MM.1S (cell line): ENCODE measurements around the gene B3GNT5.

Experiments
- DNase-seq: peaks from one replicate; pipeline ENCODE4 v3.0.0-alpha.2; 2015
- H2AFZ ChIP-seq: fragments of 300-600 bp; sonication (generic); 2 replicates; pipeline ENCODE4 v1.6.0; 2016; ENCODE audit warnings: antibody characterized with exemption, low read length
- H3F3A ChIP-seq: fragments of 300-600 bp; sonication (generic); 2 replicates; pipeline ENCODE4 v1.6.1; 2016; ENCODE audit warnings: mild to moderate bottlenecking, antibody characterized with exemption, low read length, moderate library complexity, mixed read lengths; ENCODE audit not compliant: insufficient read depth
- H3K27ac ChIP-seq: fragments of 300-600 bp; sonication (generic); 2 replicates; pipeline ENCODE4 v1.5.1; 2016; ENCODE audit warnings: mild to moderate bottlenecking, low read length
- H3K27me3 ChIP-seq: fragments of 300-600 bp; sonication (generic); replicated peaks from 2 replicates; pipeline ENCODE4 v1.6.0; 2016; ENCODE audit warnings: low read length; ENCODE audit not compliant: insufficient read depth
- H3K36me3 ChIP-seq: fragments of 300-600 bp; sonication (generic); replicated peaks from 2 replicates; pipeline ENCODE4 v1.6.1; 2016; ENCODE audit warnings: mild to moderate bottlenecking, low read length, mixed read lengths; ENCODE audit not compliant: insufficient read depth
- H3K4me1 ChIP-seq: fragments of 300-600 bp; sonication (generic); 2 replicates; pipeline ENCODE4 v1.6.1; 2016; ENCODE audit warnings: low read length, mixed read lengths
- H3K4me2 ChIP-seq: fragments of 300-600 bp; sonication (generic); 2 replicates; pipeline ENCODE4 v1.6.0; 2016; ENCODE audit warnings: low read depth, low read length
- H3K4me3 ChIP-seq: fragments of 300-600 bp; sonication (generic); 2 replicates; pipeline ENCODE4 v1.5.1; 2016; ENCODE audit warnings: low read length, mixed read lengths
- H3K79me2 ChIP-seq: fragments of 300-600 bp; sonication (generic); 2 replicates; pipeline ENCODE4 v1.6.1; 2016; ENCODE audit warnings: mixed run types, low read length, mixed read lengths
- H3K9ac ChIP-seq: fragments of 300-600 bp; sonication (generic); 2 replicates; pipeline ENCODE4 v1.6.1; 2016; ENCODE audit warnings: low read length, mixed read lengths
- H3K9me2 ChIP-seq: fragments of 300-600 bp; sonication (generic); replicated peaks from 2 replicates; pipeline ENCODE4 v1.6.1; 2016; ENCODE audit warnings: mild to moderate bottlenecking, low read length, mixed read lengths; ENCODE audit not compliant: insufficient read depth
- H3K9me3 ChIP-seq: fragments of 300-600 bp; sonication (generic); replicated peaks from 2 replicates; pipeline ENCODE4 v1.6.1; 2016; ENCODE audit warnings: mild to moderate bottlenecking, low read length, mixed read lengths; ENCODE audit not compliant: insufficient read depth
- H4K20me1 ChIP-seq: fragments of 300-600 bp; sonication (generic); 2 replicates; pipeline ENCODE4 v1.6.1; 2016; ENCODE audit warnings: mild to moderate bottlenecking, low read length, moderate library complexity, mixed read lengths; ENCODE audit not compliant: insufficient read depth
- CTCF ChIP-seq: fragments of 300-600 bp; sonication (generic); IDR thresholded peaks from 2 replicates; pipeline ENCODE4 v1.5.1; 2016; ENCODE audit warnings: antibody characterized with exemption, low read length, mixed read lengths
- EZH2 ChIP-seq: fragments of 300-600 bp; sonication (generic); optimal IDR thresholded peaks from 2 replicates; pipeline ENCODE3; 2017; ENCODE audit warnings: low read depth, mild to moderate bottlenecking, antibody characterized with exemption, low read length, mixed read lengths
- EZH2phosphoT487 ChIP-seq: fragments of 300-600 bp; sonication (generic); IDR thresholded peaks from 2 replicates; pipeline ENCODE4 v1.6.1; 2018; ENCODE audit warnings: antibody characterized with exemption, low read length

The B3GNT5 gene

GRCh38 chr3:183281126-183281797 is 28.2 kb downstream of the B3GNT5 start:
- peaks cover 13% of the 10 kb centered on the region for H3K4me1 ChIP-seq
- no peaks in the 10 kb centered on the region for H4K20me1 ChIP-seq
- H3K9me2 ChIP-seq: no peaks in the 10 kb centered on the region
- H3K9ac ChIP-seq: no peak overlapping the region
- H2AFZ ChIP-seq: no peak overlapping the region
- H3F3A ChIP-seq: peaks cover 12% of the 10 kb centered on the region
- no peak for TF ChIP-seq CTCF
- TF ChIP-seq EZH2phosphoT487: no peak
- TF ChIP-seq EZH2: no peak
- no peak overlapping the region for H3K4me3 ChIP-seq
- no peak overlapping the region for H3K27ac ChIP-seq
- no peaks in the 10 kb centered on the region for H3K36me3 ChIP-seq
- no peaks in the 10 kb centered on the region for H3K9me3 ChIP-seq
- no peaks in the 10 kb centered on the region for H3K79me2 ChIP-seq
- no peak for DNase-seq
- no peak overlapping the region for H3K4me2 ChIP-seq
- H3K27me3 ChIP-seq: no peaks in the 10 kb centered on the region

DNA sequence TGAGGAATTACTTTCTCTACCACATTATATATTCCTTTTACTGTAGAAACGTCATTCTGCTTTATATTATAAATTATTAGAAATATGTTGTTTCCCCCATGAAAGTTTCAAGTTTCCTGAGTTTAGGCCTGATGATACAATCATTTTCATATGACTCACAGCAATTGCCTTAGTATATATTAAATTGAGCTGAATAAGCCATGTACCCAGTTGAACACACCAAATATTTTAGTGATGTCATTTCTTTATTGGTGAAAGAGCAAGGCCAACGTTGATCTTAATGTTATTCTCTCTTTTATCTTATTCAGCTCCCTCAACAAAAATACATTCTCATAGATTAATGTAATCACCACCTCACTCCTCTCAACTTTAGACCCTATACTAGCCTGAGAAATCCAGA is 30.8 kb downstream of the B3GNT5 start:
- Histone ChIP-seq H3K27me3 (no peaks in the 10 kb centered on the region), H3K9me3 (no peaks in the 10 kb centered on the region), H2AFZ (no peak overlapping the region), H3K9ac (no peak overlapping the region), H3K4me2 (no peak overlapping the region), H3K9me2 (no peaks in the 10 kb centered on the region), H3K27ac (no peak overlapping the region), H3K36me3 (no peaks in the 10 kb centered on the region), H3K4me1 (peaks cover 22% of the 10 kb centered on the region), H4K20me1 (no peaks in the 10 kb centered on the region), H3F3A (peaks cover 18% of the 10 kb centered on the region), H3K4me3 (no peak overlapping the region), H3K79me2 (no peaks in the 10 kb centered on the region)
- no peak for TF ChIP-seq CTCF
- no peak for TF ChIP-seq EZH2
- TF ChIP-seq EZH2phosphoT487: no peak
- DNase-seq: no peak

- peaks cover 18% of the 10 kb centered on the region for H3F3A ChIP-seq
Observed at GRCh38 chr3:183284570-183284969, 31.5 kb downstream of the B3GNT5 start.

More at GRCh38 chr3:183284570-183284969, 31.5 kb downstream of the B3GNT5 start:
- no peak for DNase-seq
- H3K4me3 ChIP-seq: no peak overlapping the region
- no peaks in the 10 kb centered on the region for H3K27me3 ChIP-seq
- peaks cover 22% of the 10 kb centered on the region for H3K4me1 ChIP-seq
- H2AFZ ChIP-seq: no peak overlapping the region
- H3K79me2 ChIP-seq: no peaks in the 10 kb centered on the region
- H3K36me3 ChIP-seq: no peaks in the 10 kb centered on the region
- H3K4me2 ChIP-seq: no peak overlapping the region
- no peak overlapping the region for H3K27ac ChIP-seq
- H3K9me3 ChIP-seq: no peaks in the 10 kb centered on the region
- TF ChIP-seq CTCF: no peak
- no peak for TF ChIP-seq EZH2
- TF ChIP-seq EZH2phosphoT487: no peak
- no peaks in the 10 kb centered on the region for H4K20me1 ChIP-seq
- no peak overlapping the region for H3K9ac ChIP-seq
- no peaks in the 10 kb centered on the region for H3K9me2 ChIP-seq
